Astrocyte (in vitro differentiated cells and primary cell): ENCODE measurements around the gene UBE2E2.

Source experiments
- CTCF ChIP-seq: IDR thresholded peaks from 2 replicates; pipeline ENCODE4 v1.5.1; 2011; ENCODE audit warnings: low read depth, mild to moderate bottlenecking, inconsistent platforms, low read length, moderate library complexity; ENCODE audit not compliant: insufficient read depth
- EZH2 ChIP-seq: IDR thresholded peaks from 2 replicates; pipeline ENCODE4 v1.6.1; 2012; ENCODE audit warnings: mild to moderate bottlenecking, low read length, inconsistent platforms; ENCODE audit not compliant: insufficient read depth

GRCh38 chr3:23209747-23210487 is 6.8 kb downstream of the UBE2E2 start:
- no peak for TF ChIP-seq CTCF
- no peak for TF ChIP-seq EZH2
